HUES6 (cell line): ENCODE data around the gene PGM5.
"Not testable (repeated sequence)": the region's sequence is repeated elsewhere in the genome, so short reads cannot be mapped to it uniquely, and the experiment has no call there.

ENCODE experiments used
- H3K27ac ChIP-seq: 2 replicates; pipeline ENCODE4 v1.7.0; 2013; ENCODE audit warnings: low read depth, mild to moderate bottlenecking, low read length, inconsistent platforms
- H3K27me3 ChIP-seq: 2 replicates; pipeline ENCODE4 v1.6.1; 2013; ENCODE audit warnings: low read length; ENCODE audit not compliant: control insufficient read depth, insufficient read depth
- H3K36me3 ChIP-seq: 2 replicates; pipeline ENCODE4 v1.6.1; 2013; ENCODE audit warnings: low read length; ENCODE audit not compliant: control insufficient read depth, insufficient read depth
- H3K4me1 ChIP-seq: 2 replicates; pipeline ENCODE4 v1.6.1; 2013; ENCODE audit warnings: low read length; ENCODE audit not compliant: control insufficient read depth, insufficient read depth
- H3K4me3 ChIP-seq: 2 replicates; pipeline ENCODE4 v1.5.1; 2013; ENCODE audit warnings: low read depth, low read length
- H3K9ac ChIP-seq: one replicate; pipeline ENCODE4 v1.6.1; 2013; ENCODE audit warnings: mild to moderate bottlenecking, low read length
- H3K9me3 ChIP-seq: 2 replicates; pipeline ENCODE4 v1.6.1; 2013; ENCODE audit warnings: low read depth, low read length; ENCODE audit not compliant: control insufficient read depth, insufficient read depth

The PGM5 gene

DNA sequence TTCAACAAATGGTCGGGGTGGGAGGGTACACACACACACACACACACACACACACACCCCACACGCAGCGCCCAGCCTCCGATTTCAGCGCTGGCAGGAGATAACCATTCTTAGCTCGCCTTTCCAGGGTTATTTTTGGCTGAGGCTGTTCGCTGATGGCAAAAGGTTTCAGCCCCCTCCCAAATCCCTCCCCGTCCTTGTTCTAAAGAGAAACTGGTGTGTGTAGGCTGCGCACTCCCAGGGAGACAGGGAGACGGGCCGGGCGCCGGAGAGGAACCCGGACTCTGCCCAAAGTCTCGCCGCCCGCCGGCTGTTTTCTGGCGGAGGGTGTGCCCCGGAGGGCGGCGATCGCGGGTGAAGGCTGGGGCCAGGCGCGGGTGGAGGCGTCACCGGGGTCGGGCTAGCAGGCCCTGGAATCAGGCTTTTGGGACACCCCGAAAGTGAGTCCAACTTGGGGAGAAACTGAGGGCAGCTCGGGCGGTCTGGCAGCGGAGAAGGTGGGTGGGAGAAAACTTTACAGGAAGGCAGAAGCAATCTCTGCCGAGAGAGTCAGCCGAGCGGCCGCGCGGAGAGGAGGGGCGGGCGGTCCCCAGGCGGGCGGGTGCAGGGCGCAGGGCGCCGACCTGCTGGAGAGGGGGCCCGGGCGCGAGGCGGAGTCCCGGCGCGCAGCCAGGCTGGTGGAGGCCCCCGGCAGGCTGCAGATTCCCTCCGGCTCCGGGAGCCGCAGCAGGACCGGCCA, at the start of gene PGM5:
TSS of gene PGM5 (plus strand) at position 232 of the 739 bp plus-strand sequence. CDS start 517 bp downstream, outside the sequence.
- H3K9ac ChIP-seq: peak within 1 kb of the TSS; percentile 31
- peak within 1 kb of the TSS; percentile 65 for H3K4me3 ChIP-seq
- H3K27me3 ChIP-seq: peaks cover 69% of the 10 kb centered on the region
- H3K4me1 ChIP-seq, H3K27ac ChIP-seq, H3K36me3 ChIP-seq, H3K9me3 ChIP-seq: not testable (repeated sequence)

- H3K27me3 ChIP-seq: peaks cover 30% of the 10 kb centered on the region
- H3K9ac ChIP-seq, H3K4me3 ChIP-seq, H3K4me1 ChIP-seq, H3K27ac ChIP-seq, H3K9me3 ChIP-seq, H3K36me3 ChIP-seq: not testable (repeated sequence)
Measured at GRCh38 chr9:68307127-68307526, 49.3 kb upstream of the PGM5 start.

- H3K27me3 ChIP-seq: peaks cover 30% of the 10 kb centered on the region
- not testable (repeated sequence) for H3K4me3 ChIP-seq
Measured at GRCh38 chr9:68307654-68308053, 48.8 kb upstream of the PGM5 start.

DNA sequence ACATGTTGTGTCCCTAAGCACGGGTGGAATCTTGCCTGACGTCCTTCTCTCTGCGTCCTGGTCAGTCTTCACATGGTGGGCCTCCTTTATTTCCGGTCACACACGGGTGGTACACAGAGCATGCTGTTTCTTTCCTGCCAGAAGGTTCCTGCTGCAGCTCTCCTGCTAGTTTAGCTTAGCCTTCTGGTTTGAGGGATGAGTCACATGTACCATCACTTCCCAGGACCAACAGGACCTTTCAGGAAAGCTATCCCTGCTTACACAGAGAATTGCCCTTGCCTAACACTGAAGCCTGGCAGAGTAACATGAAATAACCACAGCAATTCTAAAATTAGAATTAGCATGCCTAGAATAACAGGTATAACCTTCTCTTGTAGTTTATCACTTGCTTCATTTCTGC, 45.2 kb upstream of the PGM5 start:
- not testable (repeated sequence) for H3K9me3 ChIP-seq, H3K4me3 ChIP-seq, H3K36me3 ChIP-seq, H3K27ac ChIP-seq, H3K4me1 ChIP-seq, H3K9ac ChIP-seq
- H3K27me3 ChIP-seq: peaks cover 26% of the 10 kb centered on the region

More at GRCh38 chr9:68307654-68308053, 48.8 kb upstream of the PGM5 start:
- H3K36me3 ChIP-seq, H3K4me1 ChIP-seq, H3K9ac ChIP-seq, H3K9me3 ChIP-seq, H3K27ac ChIP-seq: not testable (repeated sequence)

DNA sequence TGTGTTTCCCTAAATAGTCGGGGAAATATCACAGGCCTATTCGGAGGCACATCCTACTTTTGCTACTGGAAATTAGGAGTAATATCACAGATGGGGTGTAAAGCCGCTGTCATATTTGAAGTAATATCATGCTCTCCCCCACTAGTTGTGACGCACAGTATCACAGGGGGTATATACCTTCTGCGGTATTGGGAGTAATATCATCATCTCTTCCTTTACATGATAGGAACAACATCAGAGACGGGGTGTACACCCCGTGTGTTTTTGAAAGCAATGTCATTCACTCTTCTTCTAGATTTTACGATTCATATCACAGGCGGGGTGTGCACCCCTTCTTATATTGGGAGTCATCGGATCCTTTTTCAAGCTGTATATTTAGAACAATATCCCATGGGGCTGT, 38.2 kb upstream of the PGM5 start:
- not testable (repeated sequence) for H3K4me1 ChIP-seq, H3K4me3 ChIP-seq, H3K27ac ChIP-seq, H3K36me3 ChIP-seq, H3K9me3 ChIP-seq, H3K9ac ChIP-seq
- H3K27me3 ChIP-seq: peaks cover 26% of the 10 kb centered on the region

DNA sequence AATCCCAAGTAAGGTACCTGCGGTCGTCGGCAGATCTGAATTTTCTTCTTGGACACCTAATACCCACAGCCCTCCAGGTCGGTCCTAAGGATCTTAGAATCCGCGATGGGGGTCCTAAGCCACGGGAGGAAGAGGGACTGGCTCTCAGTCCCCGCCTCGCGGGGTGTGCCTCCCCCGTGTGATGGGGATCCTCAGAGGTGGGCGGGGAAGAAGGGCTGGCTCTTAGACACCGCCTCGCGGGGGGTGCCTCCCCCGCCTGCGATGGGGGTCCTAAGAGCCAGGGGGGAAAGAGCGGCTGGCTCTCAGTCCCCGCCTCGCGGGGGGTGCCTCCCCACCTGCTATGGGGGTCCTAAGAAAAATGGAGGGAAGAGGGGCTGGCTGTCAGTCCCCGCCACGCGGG, 32.7 kb upstream of the PGM5 start:
- H3K36me3 ChIP-seq, H3K4me3 ChIP-seq, H3K9ac ChIP-seq, H3K9me3 ChIP-seq, H3K4me1 ChIP-seq, H3K27ac ChIP-seq: not testable (repeated sequence)
- peaks cover 13% of the 10 kb centered on the region for H3K27me3 ChIP-seq

GRCh38 chr9:68324518-68324917, 31.9 kb upstream of the PGM5 start:
- H3K4me1 ChIP-seq, H3K27ac ChIP-seq, H3K36me3 ChIP-seq, H3K9ac ChIP-seq, H3K9me3 ChIP-seq, H3K4me3 ChIP-seq: not testable (repeated sequence)
- H3K27me3 ChIP-seq: peaks cover 12% of the 10 kb centered on the region

- not testable (repeated sequence) for H3K9ac ChIP-seq
Measured at GRCh38 chr9:68329106-68329505, 27.3 kb upstream of the PGM5 start.

DNA sequence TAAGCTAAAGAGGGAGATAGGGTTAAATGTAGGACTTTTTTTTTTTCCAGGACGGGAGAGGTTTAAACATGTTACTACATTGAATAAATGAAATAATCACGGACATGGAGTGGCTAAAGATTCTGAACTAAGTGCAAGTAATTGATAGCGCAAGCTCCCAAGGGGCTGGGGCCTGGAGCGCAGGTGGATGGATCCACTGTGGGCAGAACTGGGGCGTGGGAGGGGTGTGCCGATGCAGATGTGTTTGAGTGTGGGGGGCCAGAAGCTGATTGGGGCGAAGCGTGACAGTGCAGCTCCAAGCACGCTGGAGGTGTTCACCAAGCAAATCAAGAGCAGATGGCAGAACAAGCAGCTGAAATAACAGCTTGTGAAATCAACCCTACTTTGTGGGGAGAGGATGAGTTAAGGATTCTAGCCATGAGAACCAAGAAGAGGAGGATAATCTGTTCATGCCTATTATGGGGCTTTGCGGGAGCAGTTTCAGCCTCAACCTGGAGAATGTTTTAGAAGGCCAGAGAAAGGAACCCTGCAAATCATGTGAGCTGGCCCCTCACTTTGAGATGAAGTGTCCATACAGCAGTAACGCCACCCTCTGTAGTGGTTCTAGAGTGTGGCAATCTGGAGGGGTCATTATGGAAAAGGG, 25.8 kb upstream of the PGM5 start:
- H3K27ac ChIP-seq, H3K27me3 ChIP-seq, H3K9me3 ChIP-seq, H3K4me3 ChIP-seq, H3K36me3 ChIP-seq, H3K9ac ChIP-seq, H3K4me1 ChIP-seq: not testable (repeated sequence)

More at GRCh38 chr9:68329106-68329505, 27.3 kb upstream of the PGM5 start:
- not testable (repeated sequence) for H3K9me3 ChIP-seq, H3K27me3 ChIP-seq, H3K36me3 ChIP-seq, H3K27ac ChIP-seq, H3K4me3 ChIP-seq, H3K4me1 ChIP-seq

- H3K36me3 ChIP-seq, H3K27ac ChIP-seq, H3K4me1 ChIP-seq, H3K27me3 ChIP-seq, H3K9me3 ChIP-seq, H3K9ac ChIP-seq, H3K4me3 ChIP-seq: not testable (repeated sequence)
Measured at GRCh38 chr9:68332122-68332521, 24.3 kb upstream of the PGM5 start.

DNA sequence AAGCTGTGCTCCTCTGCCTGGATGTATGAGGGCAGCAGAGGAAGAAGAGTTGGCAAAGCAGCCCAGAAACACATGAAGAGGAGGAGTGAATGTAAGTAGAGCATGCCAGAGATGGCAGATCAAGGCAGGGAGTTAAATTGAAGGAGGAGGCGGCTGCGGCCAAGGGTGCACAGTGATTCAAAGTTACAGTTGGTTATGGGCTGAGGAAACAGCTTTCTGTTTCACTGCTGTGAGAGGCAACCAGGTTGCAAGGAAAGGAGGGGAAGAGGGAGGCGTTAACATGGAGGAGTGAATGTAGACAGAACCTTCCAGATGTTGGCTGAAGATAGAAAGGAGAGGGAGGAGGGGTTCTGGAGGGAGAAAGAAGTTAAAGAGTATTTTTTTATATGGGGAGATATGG, 20.5 kb upstream of the PGM5 start:
- not testable (repeated sequence) for H3K4me3 ChIP-seq, H3K9me3 ChIP-seq, H3K36me3 ChIP-seq, H3K4me1 ChIP-seq, H3K27ac ChIP-seq, H3K27me3 ChIP-seq, H3K9ac ChIP-seq
